IMR-90 (cell line): Measurements from ENCODE around the gene TPX2. TPM values are rescaled to one million over a fixed set of nuclear protein-coding genes. Genes with fewer than 3 reads are reported as not detected.

Source experiments
- ATAC-seq: fragments of 200-7000 bp; cut with Tn5 transposase; 2 replicates; pipeline ENCODE4 v1.9.1; 2020; ENCODE audit warnings: low read depth, mild to moderate bottlenecking, moderate library complexity
- BruUV-seq: library from RNA; stranded (reverse); fragments of 400-500 nt; replicated peaks from 2 replicates; lab custom pipeline; 2021; lab: Mats Ljungman, UMichigan
- CTCF ChIA-PET: fragments of 300-600 bp; formaldehyde crosslinking; extraction: SDS; loops from one replicate; lab custom pipeline; 2021; ENCODE audit warnings: antibody characterized with exemption; lab: Yijun Ruan, JAX
- POLR2A ChIA-PET: fragments of 300-600 bp; sonication (Branson Sonifier 250); formaldehyde crosslinking; loops from one replicate; lab custom pipeline; 2022; ENCODE audit warnings: antibody characterized with exemption; ENCODE audit not compliant: unreplicated experiment; lab: Charles Lee
- DNase-seq: peaks from one replicate; pipeline ENCODE4 v3.0.0; 2013
- H2AFZ ChIP-seq: replicated peaks from 2 replicates; pipeline ENCODE3; 2013; ENCODE audit warnings: low read length, mild to moderate bottlenecking; ENCODE audit not compliant: poor library complexity
- H2AK5ac ChIP-seq: 2 replicates; pipeline ENCODE4 v1.6.1; 2013; ENCODE audit warnings: low read depth, low read length, inconsistent platforms
- H2AK9ac ChIP-seq: replicated peaks from 2 replicates; pipeline ENCODE3; 2013; ENCODE audit warnings: mild to moderate bottlenecking, low read depth, low read length, moderate library complexity; ENCODE audit not compliant: poor library complexity
- H2BK120ac ChIP-seq: 2 replicates; pipeline ENCODE4 v1.6.1; 2013; ENCODE audit warnings: low read depth, low read length, inconsistent platforms
- H2BK15ac ChIP-seq: 3 replicates; pipeline ENCODE4 v1.6.1; 2013; ENCODE audit warnings: low read depth, low read length, inconsistent platforms
- H2BK20ac ChIP-seq: 2 replicates; pipeline ENCODE4 v1.6.1; 2013; ENCODE audit warnings: low read depth, mild to moderate bottlenecking, inconsistent platforms, low read length, moderate library complexity
- H2BK5ac ChIP-seq: 2 replicates; pipeline ENCODE4 v1.6.1; 2013; ENCODE audit warnings: mild to moderate bottlenecking, low read depth, low read length, inconsistent platforms; ENCODE audit not compliant: poor library complexity, severe bottlenecking
- H3K14ac ChIP-seq: replicated peaks from 2 replicates; pipeline ENCODE4 v1.6.1; 2013; ENCODE audit warnings: low read depth, low read length, inconsistent platforms
- H3K18ac ChIP-seq: 2 replicates; pipeline ENCODE4 v1.6.1; 2013; ENCODE audit warnings: low read depth, low read length, control low read depth
- H3K23ac ChIP-seq: 2 replicates; pipeline ENCODE4 v1.6.1; 2013; ENCODE audit warnings: low read depth, low read length, inconsistent platforms
- H3K27ac ChIP-seq: 2 replicates; pipeline ENCODE4 v1.5.1; 2013; ENCODE audit warnings: mild to moderate bottlenecking, control low read depth, low read length; ENCODE audit not compliant: insufficient read depth
- H3K27me3 ChIP-seq: 2 replicates; pipeline ENCODE4 v1.6.1; 2013; ENCODE audit warnings: low read length; ENCODE audit not compliant: control insufficient read depth, insufficient read depth
- H3K36me3 ChIP-seq: 2 replicates; pipeline ENCODE4 v1.6.1; 2013; ENCODE audit warnings: low read length, mixed read lengths; ENCODE audit not compliant: control insufficient read depth, insufficient read depth
- H3K4ac ChIP-seq: 2 replicates; pipeline ENCODE4 v1.6.1; 2013; ENCODE audit warnings: low read depth, low read length, inconsistent platforms
- H3K4me1 ChIP-seq: 2 replicates; pipeline ENCODE4 v1.6.1; 2013; ENCODE audit warnings: low read length, mixed read lengths; ENCODE audit not compliant: control insufficient read depth, insufficient read depth
- H3K4me2 ChIP-seq: 2 replicates; pipeline ENCODE4 v1.6.1; 2013; ENCODE audit warnings: low read depth, mild to moderate bottlenecking, control low read depth, low read length, moderate library complexity
- H3K4me3 ChIP-seq: 2 replicates; pipeline ENCODE4 v1.5.1; 2013; ENCODE audit warnings: low read depth, mild to moderate bottlenecking, control low read depth, low read length, moderate library complexity; ENCODE audit not compliant: insufficient read depth
- H3K56ac ChIP-seq: 2 replicates; pipeline ENCODE4 v1.6.1; 2013; ENCODE audit warnings: low read length, inconsistent platforms; ENCODE audit not compliant: insufficient read depth; ENCODE audit errors: extremely low read depth
- H3K79me1 ChIP-seq, 2 experiments: 2 replicates each; pipeline ENCODE4 v1.6.1; 2013; ENCODE audit warnings: low read length in 2 of 2, inconsistent platforms in 1 of 2, low read depth in 1 of 2
- H3K9ac ChIP-seq: 2 replicates; pipeline ENCODE4 v1.6.1; 2013; ENCODE audit warnings: low read depth, low read length, control low read depth
- H3K9me1 ChIP-seq: 2 replicates; pipeline ENCODE4 v1.6.1; 2013; ENCODE audit warnings: low read length, inconsistent platforms; ENCODE audit not compliant: insufficient read depth
- H3K9me3 ChIP-seq: 2 replicates; pipeline ENCODE4 v1.6.1; 2013; ENCODE audit warnings: low read length; ENCODE audit not compliant: control insufficient read depth, insufficient read depth
- H4K20me1 ChIP-seq: 2 replicates; pipeline ENCODE4 v1.6.1; 2013; ENCODE audit warnings: low read length, inconsistent platforms; ENCODE audit not compliant: insufficient read depth
- H4K5ac ChIP-seq: 2 replicates; pipeline ENCODE4 v1.6.1; 2013; ENCODE audit warnings: mild to moderate bottlenecking, low read depth, low read length, control low read depth
- H4K8ac ChIP-seq, 2 experiments: 2 replicates each; pipeline ENCODE4 v1.6.1; 2013; ENCODE audit warnings: low read depth in 2 of 2, low read length in 2 of 2, control low read depth in 1 of 2, inconsistent platforms in 1 of 2
- H4K91ac ChIP-seq: 2 replicates; pipeline ENCODE4 v1.6.1; 2013; ENCODE audit warnings: low read depth, low read length, inconsistent platforms; ENCODE audit not compliant: insufficient read depth
- BHLHE40 ChIP-seq: fragments of 150-350 bp; IDR thresholded peaks from 2 replicates; pipeline ENCODE4 v1.6.1; 2016; ENCODE audit warnings: mild to moderate bottlenecking, low read depth, low read length
- MXI1 ChIP-seq: IDR thresholded peaks from 2 replicates; pipeline ENCODE4 v1.6.1; 2012; ENCODE audit warnings: low read depth, mild to moderate bottlenecking, low read length, moderate library complexity, borderline replicate concordance
- NFE2L2 ChIP-seq: fragments of 150-350 bp; IDR thresholded peaks from 2 replicates; pipeline ENCODE4 v1.6.1; 2016; ENCODE audit warnings: low read depth, mild to moderate bottlenecking, low read length
- POLR2A ChIP-seq: IDR thresholded peaks from 2 replicates; pipeline ENCODE4 v1.6.1; 2012; ENCODE audit warnings: mild to moderate bottlenecking, low read depth, low read length
- RAD21 ChIP-seq: IDR thresholded peaks from 2 replicates; pipeline ENCODE4 v1.6.1; 2012; ENCODE audit warnings: low read length, improper control_type of control experiment
- RCOR1 ChIP-seq: IDR thresholded peaks from 2 replicates; pipeline ENCODE4 v1.6.1; 2012; ENCODE audit warnings: mild to moderate bottlenecking, low read length, improper control_type of control experiment; ENCODE audit not compliant: insufficient replicate concordance
- SMC3 ChIP-seq: fragments of 150-350 bp; IDR thresholded peaks from 2 replicates; pipeline ENCODE4 v1.6.1; 2016; ENCODE audit warnings: low read depth, mild to moderate bottlenecking, antibody characterized with exemption, low read length, moderate library complexity
- WGBS, 2 experiments: methylation state at CpG; one replicate each; pipeline versions ENCODE4 v1.1.5 to v1.1.7; 2013; ENCODE audit warnings: missing lambda C conversion rate in 2 of 2; ENCODE audit not compliant: insufficient read length in 1 of 2; ENCODE audit errors: extremely low coverage in 2 of 2; 5-methylcytosine and 5-hydroxymethylcytosine counted together
- dilution Hi-C: fragments of 300-500 bp; cut with HindIII; formaldehyde crosslinking; loops from one replicate; pipeline ENCODE4 v1.14.3; 2018; ENCODE audit warnings: low sequenced_read_pairs; ENCODE audit not compliant: unreplicated experiment
- in situ Hi-C: fragments of 300-500 bp; cut with MboI; formaldehyde crosslinking; loops from 3 replicates; pipeline ENCODE4 v1.14.3; 2019; ENCODE audit warnings: low sequenced_read_pairs, inconsistent platforms, mixed read lengths
- intact Hi-C: fragments of 100-400 bp; cut with micrococcal nuclease; formaldehyde crosslinking; loops from 2 replicates; pipeline ENCODE4 v1.10.0; 2022
- polyA plus RNA-seq, 3 experiments: library from polyadenylated mRNA; depleted of rRNA; stranded (reverse); fragments of >200 nt; gene quantifications; 2 replicates each; pipeline ENCODE4 v1.2.3, GENCODE V29; 2012; ENCODE audit warnings: low replicate concordance in 1 of 3
- total RNA-seq: library from RNA; depleted of rRNA; stranded (reverse); fragments of >200 nt; gene quantifications from 2 replicates; pipeline ENCODE4 v1.2.3, GENCODE V29; 2012
- TF ChIP-seq, protein P1 (sequence below): fragments of 150-350 bp; IDR thresholded peaks from 2 replicates; pipeline ENCODE4 v1.6.1; 2017; ENCODE audit warnings: mild to moderate bottlenecking, antibody characterized with exemption, low read length, low read depth

TPX2 gene
- total and polyA plus RNA-seq, 2 of the 4 experiments (the other 2 are of a cell fraction) = 28.5 to 72.2 TPM

- Histone ChIP-seq H3K79me1 (0 out of 4 replicates have a peak, but pooled peaks cover 0 to 4% of the 10 kb centered on the region in 2 experiments), H3K9ac (no peak overlapping the region), H3K9me1 (peaks cover 31% of the 10 kb centered on the region), H3K27ac (no peak overlapping the region), H3K56ac (no peak overlapping the region), H2BK15ac (no peak overlapping the region), H4K8ac (no peak overlapping the region), H2BK20ac (no peak overlapping the region), H3K4ac (no peak overlapping the region), H3K18ac (no peak overlapping the region), H4K5ac (no peak overlapping the region), H2BK5ac (no peak overlapping the region), H4K20me1 (peaks cover 28% of the 10 kb centered on the region), H3K36me3 (no peaks in the 10 kb centered on the region), H2BK120ac (no peak overlapping the region), H2AK9ac (no peak overlapping the region), H4K91ac (no peak overlapping the region), H3K4me2 (no peak overlapping the region), H3K23ac (no peak overlapping the region), H3K4me3 (no peak overlapping the region), H2AFZ (no peak overlapping the region), H3K4me1 (peaks cover 15% of the 10 kb centered on the region), H3K9me3 (no peaks in the 10 kb centered on the region), H2AK5ac (no peak overlapping the region), H3K14ac (no peak overlapping the region), H3K27me3 (peaks cover 8% of the 10 kb centered on the region)
- in situ Hi-C loops (loop anchor here (25.0 kb wide), 2 partner anchors 653 to 828 kb away; partner anchors contain the start of gene C20orf203), intact Hi-C loops (no loop called here), dilution Hi-C loops (no loop called here)
- no peak for TF ChIP-seq BHLHE40
- no peak for TF ChIP-seq RCOR1
- TF ChIP-seq RAD21 = no peak
- TF ChIP-seq, protein P1, sequence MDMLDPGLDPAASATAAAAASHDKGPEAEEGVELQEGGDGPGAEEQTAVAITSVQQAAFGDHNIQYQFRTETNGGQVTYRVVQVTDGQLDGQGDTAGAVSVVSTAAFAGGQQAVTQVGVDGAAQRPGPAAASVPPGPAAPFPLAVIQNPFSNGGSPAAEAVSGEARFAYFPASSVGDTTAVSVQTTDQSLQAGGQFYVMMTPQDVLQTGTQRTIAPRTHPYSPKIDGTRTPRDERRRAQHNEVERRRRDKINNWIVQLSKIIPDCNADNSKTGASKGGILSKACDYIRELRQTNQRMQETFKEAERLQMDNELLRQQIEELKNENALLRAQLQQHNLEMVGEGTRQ = no peak
- no peak for TF ChIP-seq NFE2L2
- TF ChIP-seq MXI1 = no peak
- no peak for TF ChIP-seq POLR2A
- no peak for TF ChIP-seq SMC3
- ATAC-seq = no peak
- no CpG with 5 or more reads among the region's 20 CpGs for WGBS, 2 experiments
- no TSS peak for BruUV-seq
- ChIA-PET POLR2A (no interaction called here), CTCF (interaction anchor here (1.0 to 1.3 kb wide), 2 partner anchors 11 to 172 kb away, joined by 3 to 4 read pairs; no protein-coding TSS in a partner anchor)
- DNase-seq = no peak
Measured at GRCh38 chr20:31833931-31834521, 94.9 kb downstream of the TPX2 start.
